H9 (cell line): ENCODE results near the gene ATG2A. TPM values are rescaled to one million over a fixed set of nuclear protein-coding genes. Genes with fewer than 3 reads are reported as not detected.

Experiments
- DNase-seq: peaks from one replicate; pipeline ENCODE4 v3.0.0-alpha.2; 2017
- H2AFZ ChIP-seq: one replicate; pipeline ENCODE4 v1.6.1; 2013; ENCODE audit warnings: mild to moderate bottlenecking, low read length, control low read depth, moderate library complexity
- H2AK5ac ChIP-seq: 2 replicates; pipeline ENCODE4 v1.6.1; 2013; ENCODE audit warnings: low read length, control low read depth, mixed read lengths; ENCODE audit not compliant: insufficient read length
- H2BK120ac ChIP-seq: one replicate; pipeline ENCODE4 v1.6.1; 2013; ENCODE audit warnings: low read depth, mild to moderate bottlenecking, low read length, control low read depth, inconsistent platforms; ENCODE audit not compliant: poor library complexity, severe bottlenecking
- H2BK12ac ChIP-seq: 2 replicates; pipeline ENCODE4 v1.6.1; 2013; ENCODE audit warnings: low read length, control low read depth, mixed read lengths, low read depth; ENCODE audit not compliant: insufficient read length
- H2BK15ac ChIP-seq: 2 replicates; pipeline ENCODE4 v1.6.1; 2013; ENCODE audit warnings: low read depth, low read length, control low read depth
- H2BK20ac ChIP-seq: one replicate; pipeline ENCODE4 v1.6.1; 2013; ENCODE audit warnings: low read depth, mild to moderate bottlenecking, low read length, control low read depth, inconsistent platforms; ENCODE audit not compliant: poor library complexity, severe bottlenecking
- H2BK5ac ChIP-seq: 2 replicates; pipeline ENCODE4 v1.6.1; 2013; ENCODE audit warnings: low read length, control low read depth, mixed read lengths; ENCODE audit not compliant: insufficient read length
- H3K14ac ChIP-seq: 2 replicates; pipeline ENCODE4 v1.6.1; 2013; ENCODE audit warnings: low read length, control low read depth; ENCODE audit not compliant: insufficient read depth
- H3K18ac ChIP-seq: 2 replicates; pipeline ENCODE4 v1.6.1; 2013; ENCODE audit warnings: low read depth, mild to moderate bottlenecking, mixed read lengths, low read length, control low read depth; ENCODE audit not compliant: insufficient read length
- H3K23ac ChIP-seq: 2 replicates; pipeline ENCODE4 v1.6.1; 2013; ENCODE audit warnings: low read length, control low read depth, mixed read lengths, low read depth; ENCODE audit not compliant: insufficient read length
- H3K23me2 ChIP-seq: 2 replicates; pipeline ENCODE4 v1.6.1; 2013; ENCODE audit warnings: low read depth, mild to moderate bottlenecking, mixed read lengths, low read length, control low read depth; ENCODE audit not compliant: insufficient read length, poor library complexity, severe bottlenecking
- H3K27ac ChIP-seq: 2 replicates; pipeline ENCODE4 v1.5.1; 2013; ENCODE audit warnings: low read length, control low read depth, mixed read lengths, low read depth; ENCODE audit not compliant: insufficient read length
- H3K27me3 ChIP-seq: 2 replicates; pipeline ENCODE4 v1.6.1; 2013; ENCODE audit warnings: low read length, control low read depth, inconsistent platforms; ENCODE audit not compliant: insufficient read depth
- H3K4ac ChIP-seq: 2 replicates; pipeline ENCODE4 v1.6.1; 2013; ENCODE audit warnings: low read depth, mild to moderate bottlenecking, control low read depth, inconsistent platforms, low read length, moderate library complexity
- H3K4me1 ChIP-seq: 2 replicates; pipeline ENCODE4 v1.6.1; 2013; ENCODE audit warnings: low read length, control low read depth, inconsistent platforms; ENCODE audit not compliant: insufficient read depth
- H3K4me2 ChIP-seq: 2 replicates; pipeline ENCODE4 v1.6.1; 2013; ENCODE audit warnings: low read length, control low read depth, mixed read lengths; ENCODE audit not compliant: insufficient read length, insufficient read depth
- H3K56ac ChIP-seq: 2 replicates; pipeline ENCODE4 v1.6.1; 2013; ENCODE audit warnings: low read depth, mild to moderate bottlenecking, mixed read lengths, low read length, control low read depth; ENCODE audit not compliant: insufficient read length
- H3K79me1 ChIP-seq: 2 replicates; pipeline ENCODE4 v1.6.1; 2013; ENCODE audit warnings: low read depth, mild to moderate bottlenecking, moderate library complexity, low read length, control low read depth, inconsistent platforms; ENCODE audit not compliant: insufficient read depth, poor library complexity, severe bottlenecking
- H3K79me2 ChIP-seq: 2 replicates; pipeline ENCODE4 v1.6.1; 2013; ENCODE audit warnings: low read length, control low read depth, inconsistent platforms; ENCODE audit not compliant: insufficient read depth
- H3K9ac ChIP-seq: 2 replicates; pipeline ENCODE4 v1.6.1; 2013; ENCODE audit warnings: low read length, control low read depth, mixed read lengths; ENCODE audit not compliant: insufficient read length; ENCODE audit errors: extremely low read depth
- H3K9me3 ChIP-seq: one replicate; pipeline ENCODE4 v1.6.1; 2013; ENCODE audit warnings: low read depth, low read length, inconsistent platforms; ENCODE audit not compliant: control insufficient read depth
- H3T11ph ChIP-seq: one replicate; pipeline ENCODE4 v1.6.1; 2013; ENCODE audit warnings: mild to moderate bottlenecking, low read length, control low read depth, inconsistent platforms
- H4K20me1 ChIP-seq: one replicate; pipeline ENCODE4 v1.6.1; 2013; ENCODE audit not compliant: control insufficient read depth, insufficient read length, insufficient read depth
- H4K5ac ChIP-seq: 2 replicates; pipeline ENCODE4 v1.6.1; 2013; ENCODE audit warnings: low read depth, mild to moderate bottlenecking, mixed read lengths, low read length, control low read depth; ENCODE audit not compliant: insufficient read length
- H4K8ac ChIP-seq: replicated peaks from 2 replicates; pipeline ENCODE4 v1.6.1; 2013; ENCODE audit warnings: low read length, control low read depth, mixed read lengths, low read depth; ENCODE audit not compliant: insufficient read length
- H4K91ac ChIP-seq: 2 replicates; pipeline ENCODE4 v1.6.1; 2013; ENCODE audit warnings: low read depth, mild to moderate bottlenecking, moderate library complexity, mixed read lengths, low read length, control low read depth; ENCODE audit not compliant: insufficient read length
- H3K27ac Mint-ChIP-seq, 3 experiments: 2 replicates in 2 of 3; 3 replicates in 1 of 3; pipeline ENCODE4 v1.8.0; 2020 to 2021; ENCODE audit warnings: mixed read lengths in 3 of 3, mild to moderate bottlenecking in 1 of 3, moderate library complexity in 1 of 3
- H3K27me3 Mint-ChIP-seq: 2 replicates; pipeline ENCODE4 v1.8.0; 2021; ENCODE audit warnings: low read depth, mild to moderate bottlenecking, moderate library complexity, mixed read lengths
- H3K36me3 Mint-ChIP-seq, 3 experiments: 2 replicates in 2 of 3; 3 replicates in 1 of 3; pipeline ENCODE4 v1.8.0; 2020 to 2021; ENCODE audit warnings: low read depth in 3 of 3, mixed read lengths in 3 of 3; ENCODE audit not compliant: insufficient read depth in 1 of 3
- H3K4me1 Mint-ChIP-seq, 2 experiments: 2 replicates each; pipeline ENCODE4 v1.8.0; 2020; ENCODE audit warnings: mixed read lengths in 2 of 2
- H3K4me3 Mint-ChIP-seq, 2 experiments: 2 replicates in 1 of 2; 3 replicates in 1 of 2; pipeline ENCODE4 v1.8.0; 2020 to 2021; ENCODE audit warnings: mild to moderate bottlenecking in 2 of 2, mixed read lengths in 2 of 2, moderate library complexity in 1 of 2
- H3K9me3 Mint-ChIP-seq, 2 experiments: 2 replicates in 1 of 2; 3 replicates in 1 of 2; pipeline ENCODE4 v1.8.0; 2020; ENCODE audit warnings: mild to moderate bottlenecking in 2 of 2, mixed read lengths in 2 of 2, moderate library complexity in 1 of 2
- CTCF ChIP-seq: fragments of 200-600 bp; sonication (generic); conservative IDR thresholded peaks from 3 replicates; pipeline ENCODE4 v1.8.0; 2021; ENCODE audit warnings: antibody characterized with exemption, mild to moderate bottlenecking
- WGBS: extraction: QIAGEN DNeasy Blood & Tissue Kit; methylation state at CpG from one replicate; pipeline ENCODE4 v1.1.7; 2013; ENCODE audit warnings: missing lambda C conversion rate, low lambda C conversion rate, mixed read lengths; ENCODE audit not compliant: insufficient read length; ENCODE audit errors: extremely low coverage; 5-methylcytosine and 5-hydroxymethylcytosine counted together
- total RNA-seq: library from RNA; stranded (reverse); gene quantifications from 2 replicates; pipeline ENCODE4 v1.2.1, GENCODE V29; 2021

The ATG2A gene
- total RNA-seq, 1 experiment from 2014 or later = 21.3 TPM

GRCh38 chr11:64882243-64882642, 34.8 kb downstream of the ATG2A start:
- no peak overlapping the region for H3K27ac ChIP-seq
- no peaks in the 10 kb centered on the region for H3K79me2 ChIP-seq
- H3K27me3 Mint-ChIP-seq = peaks cover 9% of the 10 kb centered on the region
- no peaks in the 10 kb centered on the region for H3K79me1 ChIP-seq
- H3K4ac ChIP-seq = no peak overlapping the region
- H3K23ac ChIP-seq = no peak overlapping the region
- H2BK12ac ChIP-seq = no peak overlapping the region
- no peak overlapping the region for H3K4me2 ChIP-seq
- no peaks in the 10 kb centered on the region; the same call in 1 of the 2 replicates for H3K4me1 ChIP-seq
- no peak overlapping the region for H3K18ac ChIP-seq
- H3K9ac ChIP-seq = no peak overlapping the region
- H3T11ph ChIP-seq = no peak overlapping the region
- H3K27ac Mint-ChIP-seq = no peak overlapping the region
- no peaks in the 10 kb centered on the region for H3K36me3 Mint-ChIP-seq
- no peak overlapping the region for H4K91ac ChIP-seq
- no peak for DNase-seq
- no peaks in the 10 kb centered on the region for H4K20me1 ChIP-seq
- H2BK120ac ChIP-seq = no peak overlapping the region
- no peak overlapping the region for H2AFZ ChIP-seq
- H2AK5ac ChIP-seq = no peak overlapping the region
- no peak overlapping the region for H3K14ac ChIP-seq
- H3K23me2 ChIP-seq = peaks cover 18% of the 10 kb centered on the region
- no peak overlapping the region; a peak in 1 of 5 replicates for H3K4me3 Mint-ChIP-seq
- H2BK15ac ChIP-seq = no peak overlapping the region
- TF ChIP-seq CTCF = no peak
- no CpG with 5 or more reads among the region's 5 CpGs for WGBS
- peaks cover 17 to 21% of the 10 kb centered on the region in 2 experiments for H3K4me1 Mint-ChIP-seq
- H3K9me3 ChIP-seq = no peaks in the 10 kb centered on the region
- H2BK20ac ChIP-seq = no peak overlapping the region
- H3K56ac ChIP-seq = no peak overlapping the region
- no peak overlapping the region for H4K5ac ChIP-seq
- H4K8ac ChIP-seq = no peak overlapping the region
- H3K9me3 Mint-ChIP-seq = no peaks in the 10 kb centered on the region; a peak in 1 of 5 replicates
- no peaks in the 10 kb centered on the region for H3K27me3 ChIP-seq
- H2BK5ac ChIP-seq = no peak overlapping the region
